ENCODE data around the gene MYOF. TPM values are rescaled to one million over a fixed set of nuclear protein-coding genes. Genes with fewer than 3 reads are reported as not detected.

The MYOF gene
- total RNA-seq, 4 donors from 2014 or later = 46.8 to 139 (median 90.2) TPM

- TF ChIP-seq, protein P1, sequence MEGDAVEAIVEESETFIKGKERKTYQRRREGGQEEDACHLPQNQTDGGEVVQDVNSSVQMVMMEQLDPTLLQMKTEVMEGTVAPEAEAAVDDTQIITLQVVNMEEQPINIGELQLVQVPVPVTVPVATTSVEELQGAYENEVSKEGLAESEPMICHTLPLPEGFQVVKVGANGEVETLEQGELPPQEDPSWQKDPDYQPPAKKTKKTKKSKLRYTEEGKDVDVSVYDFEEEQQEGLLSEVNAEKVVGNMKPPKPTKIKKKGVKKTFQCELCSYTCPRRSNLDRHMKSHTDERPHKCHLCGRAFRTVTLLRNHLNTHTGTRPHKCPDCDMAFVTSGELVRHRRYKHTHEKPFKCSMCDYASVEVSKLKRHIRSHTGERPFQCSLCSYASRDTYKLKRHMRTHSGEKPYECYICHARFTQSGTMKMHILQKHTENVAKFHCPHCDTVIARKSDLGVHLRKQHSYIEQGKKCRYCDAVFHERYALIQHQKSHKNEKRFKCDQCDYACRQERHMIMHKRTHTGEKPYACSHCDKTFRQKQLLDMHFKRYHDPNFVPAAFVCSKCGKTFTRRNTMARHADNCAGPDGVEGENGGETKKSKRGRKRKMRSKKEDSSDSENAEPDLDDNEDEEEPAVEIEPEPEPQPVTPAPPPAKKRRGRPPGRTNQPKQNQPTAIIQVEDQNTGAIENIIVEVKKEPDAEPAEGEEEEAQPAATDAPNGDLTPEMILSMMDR (IDR thresholded peaks at IDR 0.05; ENCODE audit: low read depth) = no peak
These were observed 112.5 kb downstream of the MYOF start for GRCh38 chr10:93369588-93370164.

- TF ChIP-seq, protein P1 (IDR thresholded peaks at IDR 0.05; ENCODE audit: low read depth) = no peak
These were observed 113.9 kb downstream of the MYOF start for GRCh38 chr10:93368210-93368609.

DNA sequence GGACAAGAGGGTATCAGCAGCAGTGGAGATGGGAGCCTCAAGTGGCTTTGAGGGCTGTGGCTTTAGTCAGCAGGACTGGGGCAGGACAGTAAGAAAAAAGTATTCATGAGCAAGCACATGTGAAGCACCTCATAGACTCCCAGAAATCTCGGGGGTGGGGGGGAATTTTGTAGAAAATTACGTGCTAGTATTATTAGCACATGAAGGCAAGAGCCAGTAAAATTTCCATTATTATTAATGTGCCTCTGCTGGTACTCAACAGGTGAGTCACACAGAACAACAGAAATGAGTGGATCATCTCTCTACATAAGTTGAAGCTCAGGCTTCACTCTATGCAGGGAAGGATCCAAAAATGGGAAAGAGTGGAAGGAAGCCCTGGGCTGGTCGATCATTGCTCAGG is 114.5 kb downstream of the MYOF start:
- TF ChIP-seq, protein P1 (IDR thresholded peaks at IDR 0.05; ENCODE audit: low read depth) = no peak

- TF ChIP-seq, protein P1 (IDR thresholded peaks at IDR 0.05; ENCODE audit: low read depth) = no peak
These were observed 117.2 kb downstream of the MYOF start for GRCh38 chr10:93364966-93365365.

DNA sequence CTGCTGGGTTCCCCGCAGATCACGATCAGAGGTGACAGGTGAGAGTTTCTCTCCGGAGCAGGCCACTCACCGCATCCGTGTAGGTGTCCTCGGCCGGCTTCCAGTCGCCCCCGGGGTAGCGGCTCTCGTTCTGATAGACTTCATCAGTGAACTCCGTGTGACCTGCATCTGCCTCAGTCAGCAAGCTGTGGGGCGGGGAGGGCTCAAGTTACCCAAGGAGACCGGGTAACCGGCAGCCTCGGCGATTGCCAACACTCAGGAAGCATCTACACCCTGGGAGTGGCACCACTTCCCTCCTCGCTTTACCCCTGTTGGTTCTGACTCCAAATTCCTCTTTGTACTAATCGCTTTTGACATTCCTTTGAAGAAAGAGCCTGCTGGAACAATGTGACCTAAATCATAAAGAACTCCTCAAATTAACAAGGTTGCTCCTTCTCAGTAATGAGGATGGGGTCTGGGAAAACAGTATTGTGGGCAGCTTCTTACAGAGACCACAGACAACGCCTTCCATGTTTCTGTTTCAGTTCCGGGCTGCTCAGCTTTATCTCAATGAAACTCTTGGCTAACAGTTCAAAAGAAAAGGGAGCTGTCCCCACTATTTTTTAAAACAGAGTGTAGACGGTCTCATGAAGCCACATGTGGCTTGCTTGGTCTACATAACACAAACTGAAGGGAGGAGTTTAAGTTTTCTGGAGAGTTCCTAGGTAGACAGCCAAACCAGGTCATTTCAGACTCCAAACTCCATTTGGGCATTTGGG is 118.1 kb downstream of the MYOF start:
- TF ChIP-seq, protein P1 (IDR thresholded peaks at IDR 0.05; ENCODE audit: low read depth) = no peak

GRCh38 chr10:93357680-93358079 is 124.5 kb downstream of the MYOF start:
- TF ChIP-seq, protein P1 (IDR thresholded peaks at IDR 0.05; ENCODE audit: low read depth) = no peak

GRCh38 chr10:93356516-93356915 is 125.6 kb downstream of the MYOF start:
- TF ChIP-seq, protein P1 (IDR thresholded peaks at IDR 0.05; ENCODE audit: low read depth) = no peak

Data from subcutaneous adipose tissue (tissue), 4 donors.